Gastroesophageal sphincter (tissue), 4 donors: Measurements from ENCODE around the gene LDLRAD4. TPM values are rescaled to one million over a fixed set of nuclear protein-coding genes. Genes with fewer than 3 reads are reported as not detected.

Source experiments
- ATAC-seq: fragments of 150-250 bp; one replicate; pipeline ENCODE4 v1.9.1; 2016; ENCODE audit warnings: mild to moderate bottlenecking, moderate library complexity
- H3K27ac ChIP-seq, 4 donors: fragments of 200-600 bp; sonication (generic) in 3 of 4; 1 replicate in 3 of 4; 2 replicates in 1 of 4; pipeline ENCODE4 v1.5.1; 2016 to 2019
- H3K27me3 ChIP-seq: fragments of 200-600 bp; sonication (generic); one replicate; pipeline ENCODE4 v1.5.1; 2019
- H3K36me3 ChIP-seq, 2 donors: fragments of 200-600 bp; sonication (generic); one replicate each; pipeline ENCODE4 v1.5.1; 2019; ENCODE audit warnings: control low read depth in 1 of 2
- H3K4me1 ChIP-seq, 3 donors: fragments of 200-600 bp; sonication (generic); 1 replicate in 2 of 3; 2 replicates in 1 of 3; pipeline ENCODE4 v1.5.1; 2016 to 2019; ENCODE audit warnings: control low read depth in 2 of 3
- H3K4me3 ChIP-seq, 2 donors: fragments of 200-600 bp; sonication (generic); one replicate each; pipeline ENCODE4 v1.5.1; 2019; ENCODE audit warnings: mild to moderate bottlenecking in 1 of 2, moderate library complexity in 1 of 2
- H3K9me3 ChIP-seq, 3 donors: fragments of 200-600 bp; sonication (generic); one replicate each; pipeline ENCODE4 v1.5.1; 2017 to 2019; ENCODE audit warnings: control low read depth in 2 of 3
- EP300 ChIP-seq: sonication (generic); formaldehyde crosslinking; IDR thresholded peaks from one replicate; pipeline ENCODE4 v1.6.1; 2017; ENCODE audit warnings: antibody characterized with exemption, mild to moderate bottlenecking
- POLR2A ChIP-seq, 2 donors: fragments of 450-650 bp; IDR thresholded peaks; one replicate each; pipeline ENCODE4 v1.6.1; 2017; ENCODE audit warnings: antibody characterized with exemption in 2 of 2, mild to moderate bottlenecking in 2 of 2, moderate library complexity in 1 of 2
- POLR2AphosphoS5 ChIP-seq: sonication (generic); formaldehyde crosslinking; IDR thresholded peaks from one replicate; pipeline ENCODE4 v1.6.1; 2017; ENCODE audit warnings: antibody characterized with exemption
- WGBS, 2 donors: methylation state at CpG; one replicate each; pipeline ENCODE4 v1.1.5; 2018; ENCODE audit warnings: low coverage in 1 of 2; 5-methylcytosine and 5-hydroxymethylcytosine counted together
- total RNA-seq, 4 donors: library from RNA; depleted of rRNA; stranded (reverse); fragments of >200 nt; gene quantifications; one replicate each; pipeline ENCODE4 v1.1.0, GENCODE V29; 2016
- TF ChIP-seq, protein P1 (sequence below), 4 experiments: fragments of 200-600 bp in 2 of 4; fragments of 450-650 bp in 2 of 4; sonication (generic) in 1 of 4; IDR thresholded peaks; one replicate each; pipeline ENCODE4 v1.5.1; 2017 to 2019; ENCODE audit warnings: antibody characterized with exemption in 4 of 4, mild to moderate bottlenecking in 2 of 4, moderate library complexity in 2 of 4

LDLRAD4 gene
- total RNA-seq, 4 donors from 2014 or later = 28.1 to 85.9 (median 55.2) TPM

DNA sequence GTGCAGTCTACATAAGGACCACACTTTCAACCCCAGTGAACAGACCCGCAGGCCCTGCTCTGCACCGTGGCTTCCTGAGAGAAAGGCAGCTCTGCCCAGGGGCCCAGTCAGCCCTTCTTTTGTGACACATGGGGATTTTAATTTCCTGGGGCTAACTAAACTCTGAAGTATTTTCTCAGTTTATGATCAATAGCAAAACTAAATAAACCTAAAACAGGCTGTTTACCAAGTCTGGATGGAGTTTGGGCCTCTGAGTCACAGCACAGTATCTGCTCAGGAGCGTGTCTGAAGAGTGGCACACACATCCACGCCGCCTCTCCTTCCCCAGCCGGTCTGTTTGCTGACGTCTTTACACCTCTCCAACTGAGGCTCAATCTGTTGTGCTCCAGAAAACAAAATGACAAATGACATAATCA, 72.3 kb downstream of the LDLRAD4 start:
- Histone ChIP-seq H3K9me3 (no peaks in the 10 kb centered on the region), H3K4me1 (peaks cover 0 to 81% (median 19%) of the 10 kb centered on the region in 3 donors), H3K27ac (no peak overlapping the region), H3K4me3 (no peak overlapping the region), H3K27me3 (no peaks in the 10 kb centered on the region), H3K36me3 (no peaks in the 10 kb centered on the region)
- 96 to 97% methylated on average over 5 to 7 of the region's 7 CpGs for WGBS, 2 donors
- no peak for ATAC-seq
- no peak for TF ChIP-seq POLR2A (IDR thresholded peaks at IDR 0.05)
- TF ChIP-seq EP300 = no peak

DNA sequence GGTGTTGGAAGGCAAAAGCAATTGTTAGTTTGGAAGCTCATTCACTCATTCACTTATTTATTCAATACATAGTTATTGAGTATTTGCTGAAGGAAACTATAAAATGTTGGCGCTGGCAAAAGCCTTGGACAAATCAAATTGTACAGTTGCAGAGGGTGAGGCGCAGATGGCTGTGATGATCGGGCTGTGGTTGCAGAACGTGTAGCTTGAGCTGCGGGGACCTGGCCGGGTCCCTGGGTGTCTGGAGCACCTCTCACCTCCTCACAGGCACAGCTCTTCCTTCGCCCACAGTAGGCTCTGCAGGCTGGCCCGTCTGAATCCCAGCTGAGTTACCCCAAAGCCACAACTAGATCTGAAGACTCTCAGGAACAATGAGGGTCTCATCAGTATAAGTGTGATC, 72.7 kb downstream of the LDLRAD4 start:
- 80 to 96% methylated on average over 1 to 4 of the region's 8 CpGs for WGBS, 2 donors
- Histone ChIP-seq H3K36me3 (no peaks in the 10 kb centered on the region), H3K4me3 (no peak overlapping the region), H3K27me3 (no peaks in the 10 kb centered on the region), H3K27ac (no peak overlapping the region), H3K4me1 (peaks cover 0 to 78% (median 19%) of the 10 kb centered on the region in 3 donors), H3K9me3 (no peaks in the 10 kb centered on the region)
- TF ChIP-seq EP300 = no peak
- no peak for ATAC-seq

DNA sequence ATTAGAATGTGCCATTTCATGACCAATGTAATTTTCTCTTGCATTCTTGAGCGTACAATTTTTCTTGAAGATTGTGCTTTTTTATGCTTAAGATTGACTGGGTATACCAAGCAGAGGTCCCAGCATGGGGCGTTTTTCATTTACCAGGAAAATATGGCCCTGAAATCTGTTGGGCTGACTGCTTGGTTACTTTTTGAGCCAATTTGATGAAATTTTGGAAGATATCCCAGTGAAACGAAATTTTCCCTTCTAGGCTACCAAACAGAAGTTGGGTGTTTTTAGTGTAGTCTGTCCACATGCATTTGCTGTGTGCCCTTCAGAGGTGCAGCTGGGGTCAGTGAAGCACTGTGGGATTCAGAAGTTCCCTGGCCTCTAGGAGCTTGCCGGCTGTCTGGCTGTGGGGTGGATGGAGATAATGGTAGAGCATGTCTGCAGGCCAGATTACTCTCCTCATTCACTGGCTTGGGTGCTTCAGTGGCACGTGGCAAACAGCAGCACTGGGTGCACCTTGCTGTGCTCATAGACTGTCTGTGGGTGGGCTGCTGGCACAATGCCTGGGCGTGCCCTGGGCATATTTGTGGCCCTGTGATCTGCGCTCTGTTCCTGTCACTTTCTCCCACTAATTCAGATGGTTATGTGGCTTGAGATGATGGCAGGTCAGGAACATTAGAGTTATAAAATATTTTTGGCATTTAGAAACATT, 73.3 kb downstream of the LDLRAD4 start:
- no peak for ATAC-seq
- no peak overlapping the region for H3K27ac ChIP-seq
- no peaks in the 10 kb centered on the region for H3K9me3 ChIP-seq
- no peaks in the 10 kb centered on the region for H3K27me3 ChIP-seq
- TF ChIP-seq, protein P1, sequence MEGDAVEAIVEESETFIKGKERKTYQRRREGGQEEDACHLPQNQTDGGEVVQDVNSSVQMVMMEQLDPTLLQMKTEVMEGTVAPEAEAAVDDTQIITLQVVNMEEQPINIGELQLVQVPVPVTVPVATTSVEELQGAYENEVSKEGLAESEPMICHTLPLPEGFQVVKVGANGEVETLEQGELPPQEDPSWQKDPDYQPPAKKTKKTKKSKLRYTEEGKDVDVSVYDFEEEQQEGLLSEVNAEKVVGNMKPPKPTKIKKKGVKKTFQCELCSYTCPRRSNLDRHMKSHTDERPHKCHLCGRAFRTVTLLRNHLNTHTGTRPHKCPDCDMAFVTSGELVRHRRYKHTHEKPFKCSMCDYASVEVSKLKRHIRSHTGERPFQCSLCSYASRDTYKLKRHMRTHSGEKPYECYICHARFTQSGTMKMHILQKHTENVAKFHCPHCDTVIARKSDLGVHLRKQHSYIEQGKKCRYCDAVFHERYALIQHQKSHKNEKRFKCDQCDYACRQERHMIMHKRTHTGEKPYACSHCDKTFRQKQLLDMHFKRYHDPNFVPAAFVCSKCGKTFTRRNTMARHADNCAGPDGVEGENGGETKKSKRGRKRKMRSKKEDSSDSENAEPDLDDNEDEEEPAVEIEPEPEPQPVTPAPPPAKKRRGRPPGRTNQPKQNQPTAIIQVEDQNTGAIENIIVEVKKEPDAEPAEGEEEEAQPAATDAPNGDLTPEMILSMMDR (IDR thresholded peaks at IDR 0.05) = no peak
- TF ChIP-seq POLR2A (IDR thresholded peaks at IDR 0.05) (no peak), EP300 (no peak), POLR2AphosphoS5 (no peak)
- 80 to 88% methylated on average over 2 to 6 of the region's 7 CpGs for WGBS, 2 donors
- no peak overlapping the region for H3K4me3 ChIP-seq
- no peaks in the 10 kb centered on the region for H3K36me3 ChIP-seq
- H3K4me1 ChIP-seq = peaks cover 0 to 74% (median 19%) of the 10 kb centered on the region in 3 donors

DNA sequence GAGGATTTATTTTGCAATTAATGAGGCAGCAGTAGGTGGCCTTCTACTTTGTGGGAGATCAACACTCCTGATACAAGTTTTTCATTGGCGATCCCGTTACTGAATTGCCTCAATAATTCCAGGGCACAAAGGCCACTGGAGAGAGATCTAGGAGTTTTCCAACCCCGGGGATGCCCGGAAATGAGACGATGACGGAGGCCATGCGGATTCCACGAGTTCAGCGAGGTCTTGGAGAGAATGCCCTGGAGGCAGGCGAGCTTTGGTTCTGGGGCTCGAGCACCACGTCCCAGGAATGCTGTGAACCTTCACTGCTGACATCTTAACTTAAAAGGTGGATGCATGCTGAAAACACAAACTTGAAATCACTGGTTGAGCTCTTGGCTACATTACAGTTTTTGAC, 74.2 kb downstream of the LDLRAD4 start:
- TF ChIP-seq EP300 (no peak), POLR2AphosphoS5 (no peak), POLR2A (IDR thresholded peaks at IDR 0.05) (no peak)
- TF ChIP-seq, protein P1 (IDR thresholded peaks at IDR 0.05) = no peak
- no peaks in the 10 kb centered on the region for H3K36me3 ChIP-seq
- WGBS, 2 donors = 84 to 99% methylated on average over 10 of the region's 12 CpGs
- no peak overlapping the region for H3K27ac ChIP-seq
- peaks cover 0 to 68% (median 19%) of the 10 kb centered on the region in 3 donors for H3K4me1 ChIP-seq
- ATAC-seq = no peak
- no peak overlapping the region for H3K4me3 ChIP-seq
- H3K27me3 ChIP-seq = no peaks in the 10 kb centered on the region
- no peaks in the 10 kb centered on the region for H3K9me3 ChIP-seq

DNA sequence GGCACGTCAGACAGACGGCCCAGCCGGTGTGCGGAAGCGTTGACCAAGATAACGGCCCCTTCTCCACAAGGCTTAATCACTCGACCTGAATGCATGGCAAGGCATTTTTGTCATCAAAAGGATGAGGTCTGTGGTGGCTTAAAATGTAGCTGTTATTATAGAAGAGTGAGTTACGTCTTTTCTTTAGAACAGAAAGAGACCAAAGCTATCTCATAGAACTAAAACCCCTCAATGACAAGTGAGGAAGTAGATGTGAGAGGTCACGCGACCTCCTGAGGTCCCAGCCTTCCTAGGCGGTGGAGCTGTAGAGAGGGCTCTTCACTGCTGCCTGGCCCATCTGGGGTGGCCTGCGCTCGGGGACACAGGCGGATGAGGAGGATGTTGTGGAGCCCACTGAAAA, 75.7 kb downstream of the LDLRAD4 start:
- Histone ChIP-seq H3K27ac (no peak overlapping the region), H3K27me3 (no peaks in the 10 kb centered on the region), H3K9me3 (no peaks in the 10 kb centered on the region), H3K36me3 (no peaks in the 10 kb centered on the region), H3K4me1 (peaks cover 0 to 60% (median 15%) of the 10 kb centered on the region in 3 donors), H3K4me3 (no peak overlapping the region)
- WGBS, 2 donors = 70 to 92% methylated on average over 3 to 10 of the region's 14 CpGs
- no peak for ATAC-seq
- TF ChIP-seq POLR2A (IDR thresholded peaks at IDR 0.05) (no peak), EP300 (no peak), POLR2AphosphoS5 (no peak)
- TF ChIP-seq, protein P1 (IDR thresholded peaks at IDR 0.05) = no peak

DNA sequence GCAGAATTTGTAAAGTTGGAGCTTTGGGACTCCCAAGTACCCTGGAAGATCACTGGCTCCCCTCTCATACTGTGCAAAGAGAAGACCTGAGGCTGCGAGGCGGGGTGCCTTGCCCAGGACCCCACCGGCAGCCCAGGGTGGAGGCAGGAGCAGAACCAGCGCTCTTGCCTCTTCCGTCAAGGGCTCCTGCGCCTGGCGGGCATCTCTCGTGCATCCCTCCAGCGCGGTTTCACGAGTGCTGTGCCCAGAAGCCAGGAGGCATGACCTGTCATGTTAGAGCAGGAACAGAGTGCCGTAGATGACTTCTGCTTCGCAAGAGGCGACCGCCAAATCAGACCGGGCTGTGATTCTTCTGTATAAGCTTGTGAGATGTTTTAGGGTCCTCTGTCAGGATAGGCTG, 77.3 kb downstream of the LDLRAD4 start:
- Histone ChIP-seq H3K9me3 (no peaks in the 10 kb centered on the region), H3K27ac (no peak overlapping the region), H3K4me3 (no peak overlapping the region), H3K4me1 (peaks cover 0 to 59% (median 9%) of the 10 kb centered on the region in 3 donors), H3K36me3 (no peaks in the 10 kb centered on the region), H3K27me3 (no peaks in the 10 kb centered on the region)
- 88 to 94% methylated on average over 6 to 11 of the region's 16 CpGs for WGBS, 2 donors
- TF ChIP-seq POLR2AphosphoS5 = no peak
- TF ChIP-seq, protein P1 (IDR thresholded peaks at IDR 0.05) = no peak
- TF ChIP-seq EP300 = no peak
- no peak for TF ChIP-seq POLR2A (IDR thresholded peaks at IDR 0.05)
- ATAC-seq = no peak
